HCT116 (cell line): Measurements from ENCODE around the gene HCN1.

Experiments used
- CBX3 ChIP-seq: IDR thresholded peaks from 2 replicates; pipeline ENCODE4 v1.6.1; 2012; ENCODE audit warnings: low read depth
- EZH2 ChIP-seq: fragments of 200-600 bp; sonication (generic); IDR thresholded peaks from 2 replicates; pipeline ENCODE4 v1.6.1; 2017; ENCODE audit warnings: antibody characterized with exemption, mixed run types
- FOSL1 ChIP-seq: IDR thresholded peaks from 2 replicates; pipeline ENCODE4 v1.6.1; 2012; ENCODE audit warnings: low read depth
- MAX ChIP-seq: IDR thresholded peaks from 2 replicates; pipeline ENCODE4 v1.6.1; 2012
- POLR2A ChIP-seq: IDR thresholded peaks from 2 replicates; pipeline ENCODE4 v1.7.0; 2011; ENCODE audit warnings: borderline replicate concordance; ENCODE audit not compliant: insufficient read depth, insufficient read length; ENCODE audit errors: extremely low read depth
- POLR2AphosphoS5 ChIP-seq: IDR thresholded peaks from 2 replicates; pipeline ENCODE4 v1.6.1; 2011; ENCODE audit warnings: mild to moderate bottlenecking, low read depth, low read length, moderate library complexity
- SIN3A ChIP-seq: IDR thresholded peaks from 2 replicates; pipeline ENCODE4 v1.6.1; 2012; ENCODE audit warnings: low read depth
- SRF ChIP-seq: IDR thresholded peaks from 2 replicates; pipeline ENCODE4 v1.6.1; 2012; ENCODE audit warnings: low read depth
- ZBTB33 ChIP-seq: IDR thresholded peaks from 2 replicates; pipeline ENCODE4 v1.6.1; 2011; ENCODE audit warnings: mild to moderate bottlenecking, low read length, moderate library complexity; ENCODE audit not compliant: insufficient replicate concordance; ENCODE audit errors: extremely low read depth
- TF ChIP-seq, protein P1 (sequence below), 3 experiments: fragments of 200-600 bp in 1 of 3; sonication (generic) in 1 of 3; IDR thresholded peaks in 2 of 3; conservative IDR thresholded peaks in 1 of 3; 2 replicates each; pipeline ENCODE4 v1.5.1; 2012 to 2017; ENCODE audit warnings: low read depth in 2 of 3, low read length in 2 of 3, antibody characterized with exemption in 1 of 3, borderline replicate concordance in 1 of 3, control low read depth in 1 of 3, mild to moderate bottlenecking in 1 of 3, mixed read lengths in 1 of 3, mixed run types in 1 of 3, moderate library complexity in 1 of 3; ENCODE audit not compliant: insufficient read depth in 1 of 3
- TF ChIP-seq, protein P2 (sequence below): IDR thresholded peaks from 2 replicates; pipeline ENCODE4 v1.6.1; 2012; ENCODE audit warnings: low read depth

GRCh38 chr5:45281081-45281480, 415.1 kb downstream of the HCN1 start:
- TF ChIP-seq SIN3A (no peak), ZBTB33 (no peak), POLR2A (no peak), FOSL1 (no peak), MAX (no peak), SRF (no peak), POLR2AphosphoS5 (no peak), EZH2 (no peak), CBX3 (no peak)
- TF ChIP-seq, protein P1, sequence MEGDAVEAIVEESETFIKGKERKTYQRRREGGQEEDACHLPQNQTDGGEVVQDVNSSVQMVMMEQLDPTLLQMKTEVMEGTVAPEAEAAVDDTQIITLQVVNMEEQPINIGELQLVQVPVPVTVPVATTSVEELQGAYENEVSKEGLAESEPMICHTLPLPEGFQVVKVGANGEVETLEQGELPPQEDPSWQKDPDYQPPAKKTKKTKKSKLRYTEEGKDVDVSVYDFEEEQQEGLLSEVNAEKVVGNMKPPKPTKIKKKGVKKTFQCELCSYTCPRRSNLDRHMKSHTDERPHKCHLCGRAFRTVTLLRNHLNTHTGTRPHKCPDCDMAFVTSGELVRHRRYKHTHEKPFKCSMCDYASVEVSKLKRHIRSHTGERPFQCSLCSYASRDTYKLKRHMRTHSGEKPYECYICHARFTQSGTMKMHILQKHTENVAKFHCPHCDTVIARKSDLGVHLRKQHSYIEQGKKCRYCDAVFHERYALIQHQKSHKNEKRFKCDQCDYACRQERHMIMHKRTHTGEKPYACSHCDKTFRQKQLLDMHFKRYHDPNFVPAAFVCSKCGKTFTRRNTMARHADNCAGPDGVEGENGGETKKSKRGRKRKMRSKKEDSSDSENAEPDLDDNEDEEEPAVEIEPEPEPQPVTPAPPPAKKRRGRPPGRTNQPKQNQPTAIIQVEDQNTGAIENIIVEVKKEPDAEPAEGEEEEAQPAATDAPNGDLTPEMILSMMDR (IDR thresholded peaks at IDR 0.05 in 2 of 3, conservative IDR thresholded peaks at IDR 0.05 in 1 of 3; ENCODE audit: borderline replicate concordance in 1 of 3, insufficient read depth in 1 of 3, low read depth in 2 of 3, low read length in 2 of 3), result no peak
- TF ChIP-seq, protein P2, sequence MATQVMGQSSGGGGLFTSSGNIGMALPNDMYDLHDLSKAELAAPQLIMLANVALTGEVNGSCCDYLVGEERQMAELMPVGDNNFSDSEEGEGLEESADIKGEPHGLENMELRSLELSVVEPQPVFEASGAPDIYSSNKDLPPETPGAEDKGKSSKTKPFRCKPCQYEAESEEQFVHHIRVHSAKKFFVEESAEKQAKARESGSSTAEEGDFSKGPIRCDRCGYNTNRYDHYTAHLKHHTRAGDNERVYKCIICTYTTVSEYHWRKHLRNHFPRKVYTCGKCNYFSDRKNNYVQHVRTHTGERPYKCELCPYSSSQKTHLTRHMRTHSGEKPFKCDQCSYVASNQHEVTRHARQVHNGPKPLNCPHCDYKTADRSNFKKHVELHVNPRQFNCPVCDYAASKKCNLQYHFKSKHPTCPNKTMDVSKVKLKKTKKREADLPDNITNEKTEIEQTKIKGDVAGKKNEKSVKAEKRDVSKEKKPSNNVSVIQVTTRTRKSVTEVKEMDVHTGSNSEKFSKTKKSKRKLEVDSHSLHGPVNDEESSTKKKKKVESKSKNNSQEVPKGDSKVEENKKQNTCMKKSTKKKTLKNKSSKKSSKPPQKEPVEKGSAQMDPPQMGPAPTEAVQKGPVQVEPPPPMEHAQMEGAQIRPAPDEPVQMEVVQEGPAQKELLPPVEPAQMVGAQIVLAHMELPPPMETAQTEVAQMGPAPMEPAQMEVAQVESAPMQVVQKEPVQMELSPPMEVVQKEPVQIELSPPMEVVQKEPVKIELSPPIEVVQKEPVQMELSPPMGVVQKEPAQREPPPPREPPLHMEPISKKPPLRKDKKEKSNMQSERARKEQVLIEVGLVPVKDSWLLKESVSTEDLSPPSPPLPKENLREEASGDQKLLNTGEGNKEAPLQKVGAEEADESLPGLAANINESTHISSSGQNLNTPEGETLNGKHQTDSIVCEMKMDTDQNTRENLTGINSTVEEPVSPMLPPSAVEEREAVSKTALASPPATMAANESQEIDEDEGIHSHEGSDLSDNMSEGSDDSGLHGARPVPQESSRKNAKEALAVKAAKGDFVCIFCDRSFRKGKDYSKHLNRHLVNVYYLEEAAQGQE, result no peak
